NCI-H2081 treated with DMSO at 0.1 percent for 48 hours (cell line): ENCODE data around the gene SLC31A1.

Experiments used
- DNase-seq: peaks from one replicate; lab custom pipeline; 2025; lab: John Stamatoyannopoulos, UW

Gene SLC31A1

GRCh38 chr9:113302792-113303418, 81.6 kb downstream of the SLC31A1 start, which contains the start of gene RNF183:
TSS of gene RNF183 (minus strand) at chr9:113303376. CDS start at chr9:113298184, 5,192 bp downstream.
- no peak for DNase-seq

- no peak for DNase-seq
These were observed 85.2 kb downstream of the SLC31A1 start for GRCh38 chr9:113306566-113306965.

GRCh38 chr9:113307396-113307975, 86.1 kb downstream of the SLC31A1 start:
- no peak for DNase-seq

GRCh38 chr9:113309204-113309813, 88.0 kb downstream of the SLC31A1 start:
- no peak for DNase-seq

- no peak for DNase-seq
These were observed 89.2 kb downstream of the SLC31A1 start for GRCh38 chr9:113310538-113310937.

- DNase-seq: no peak
These were observed 90.6 kb downstream of the SLC31A1 start for GRCh38 chr9:113311961-113312360.

GRCh38 chr9:113313261-113313660, 91.9 kb downstream of the SLC31A1 start:
- no peak for DNase-seq
